Cardiac atrium fibroblast (primary cell): Measurements from ENCODE around the gene PAK3. TPM values are rescaled to one million over a fixed set of nuclear protein-coding genes. Genes with fewer than 3 reads are reported as not detected.

Experiments used
- total RNA-seq: library from RNA; depleted of rRNA; stranded (reverse); fragments of >200 nt; gene quantifications from 2 replicates; pipeline ENCODE4 v1.2.3, GENCODE V29; 2015

PAK3 gene
- total RNA-seq = 0.32 TPM in 1 of 2 replicates, not detected in the other

GRCh38 chrX:111095974-111096895 lies at the start of gene PAK3:
Gene PAK3 (plus strand): TSS chrX:111096191. CDS start chrX:111123104, 26,913 bp downstream.

GRCh38 chrX:111270339-111270738 lies 174.3 kb downstream of the PAK3 start, which contains the start of gene CAPN6:
Gene CAPN6 (minus strand): TSS chrX:111270483. CDS start chrX:111263936, 6,547 bp downstream.

Other genes with a start within 250 kb of the PAK3 start
- not detected in 2 replicates for gene CAPN6, start 174.3 kb downstream of the PAK3 start, total RNA-seq